Measurements from ENCODE around the gene RDH12.
"Not testable (repeated sequence)": the region's sequence is repeated elsewhere in the genome, so short reads cannot be mapped to it uniquely, and the experiment has no call there.

Gene RDH12

GRCh38 chr14:67709346-67709745 lies 7.7 kb downstream of the RDH12 start:
- DNase-seq = not testable (repeated sequence)

- DNase-seq = not testable (repeated sequence)
Measured at GRCh38 chr14:67709796-67710195, 8.1 kb downstream of the RDH12 start.

- peak; percentile 13 for DNase-seq
Measured at GRCh38 chr14:67710209-67710608, 8.5 kb downstream of the RDH12 start.

GRCh38 chr14:67717048-67717447 lies 15.4 kb downstream of the RDH12 start:
- DNase-seq = no peak

- DNase-seq = no peak
Measured at GRCh38 chr14:67718265-67718664, 16.6 kb downstream of the RDH12 start.

GRCh38 chr14:67719385-67719784 lies 17.7 kb downstream of the RDH12 start:
- not testable (repeated sequence) for DNase-seq

- no peak for DNase-seq
Measured at GRCh38 chr14:67719866-67720265, 18.2 kb downstream of the RDH12 start.

- no peak for DNase-seq
Measured at GRCh38 chr14:67721875-67722274, 20.2 kb downstream of the RDH12 start.

GRCh38 chr14:67722293-67722692 lies 20.6 kb downstream of the RDH12 start:
- DNase-seq = peak; percentile 7

- no peak for DNase-seq
Measured at GRCh38 chr14:67725171-67725570, 23.5 kb downstream of the RDH12 start.

GRCh38 chr14:67727361-67727760 lies 25.7 kb downstream of the RDH12 start:
- no peak for DNase-seq

- no peak for DNase-seq
Measured at GRCh38 chr14:67728258-67728657, 26.6 kb downstream of the RDH12 start.

- no peak for DNase-seq
Measured at GRCh38 chr14:67729072-67729885, 27.6 kb downstream of the RDH12 start.

- no peak for DNase-seq
Measured at GRCh38 chr14:67733616-67734015, 31.9 kb downstream of the RDH12 start.

- DNase-seq = no peak
Measured at GRCh38 chr14:67734675-67735074, 33.0 kb downstream of the RDH12 start.

- no peak for DNase-seq
Measured at GRCh38 chr14:67735336-67736147, 33.9 kb downstream of the RDH12 start.

GRCh38 chr14:67736771-67737170 lies 35.1 kb downstream of the RDH12 start:
- DNase-seq = no peak

- peak; percentile 94 for DNase-seq
Measured at GRCh38 chr14:67738740-67739504, 37.2 kb downstream of the RDH12 start.

GRCh38 chr14:67744046-67744445 lies 42.4 kb downstream of the RDH12 start:
- DNase-seq = no peak

GRCh38 chr14:67746927-67747326 lies 45.2 kb downstream of the RDH12 start:
- no peak for DNase-seq

- no peak for DNase-seq
Measured at GRCh38 chr14:67748312-67748711, 46.6 kb downstream of the RDH12 start.

- DNase-seq = no peak
Measured at GRCh38 chr14:67749341-67750084, 47.8 kb downstream of the RDH12 start.

GRCh38 chr14:67756496-67756895 lies 54.8 kb downstream of the RDH12 start:
- no peak for DNase-seq

Data from fibroblast of skin of right quadriceps (primary cell).